BLaER1 (cell line): Measurements from ENCODE around the gene GAS6.

Experiments
- H3K27ac ChIP-seq: shearing (Covaris generic); formaldehyde crosslinking; 2 replicates; pipeline ENCODE4 v1.8.1; 2022
- H3K27me3 ChIP-seq: shearing (Covaris generic); formaldehyde crosslinking; 2 replicates; pipeline ENCODE4 v1.8.1; 2022
- H3K36me3 ChIP-seq: shearing (Covaris generic); formaldehyde crosslinking; 2 replicates; pipeline ENCODE4 v1.8.1; 2022
- H3K4me1 ChIP-seq: shearing (Covaris generic); formaldehyde crosslinking; 2 replicates; pipeline ENCODE4 v1.8.1; 2022
- H3K4me2 ChIP-seq: shearing (Covaris generic); formaldehyde crosslinking; 2 replicates; pipeline ENCODE4 v1.8.1; 2022
- H3K4me3 ChIP-seq: shearing (Covaris generic); formaldehyde crosslinking; 2 replicates; pipeline ENCODE4 v1.8.1; 2022
- H3K9ac ChIP-seq: shearing (Covaris generic); formaldehyde crosslinking; 2 replicates; pipeline ENCODE4 v1.8.1; 2022
- H3K9me3 ChIP-seq: shearing (Covaris generic); formaldehyde crosslinking; 2 replicates; pipeline ENCODE4 v1.8.1; 2022
- H4K20me1 ChIP-seq: shearing (Covaris generic); formaldehyde crosslinking; 2 replicates; pipeline ENCODE4 v1.8.1; 2022
- Cebpa-rat ChIP-seq: shearing (Covaris generic); IDR thresholded peaks from 2 replicates; pipeline ENCODE4 v1.8.1; 2022

The GAS6 gene

GRCh38 chr13:113817860-113818691 lies 45.8 kb downstream of the GAS6 start:
- Histone ChIP-seq H3K9ac (no peak overlapping the region), H3K4me2 (peak overlapping the region; percentile 32; the same call in 1 of the 2 replicates), H3K36me3 (peaks cover 53% of the 10 kb centered on the region), H3K4me1 (peaks cover 47% of the 10 kb centered on the region), H3K9me3 (peaks cover 11% of the 10 kb centered on the region), H3K4me3 (no peak overlapping the region), H4K20me1 (peaks cover 70% of the 10 kb centered on the region), H3K27ac (no peak overlapping the region), H3K27me3 (no peaks in the 10 kb centered on the region)
- no peak for TF ChIP-seq Cebpa-rat

- Histone ChIP-seq H3K9ac (peak overlapping the region; percentile 83; the same call in 1 of the 2 replicates), H3K4me2 (peak overlapping the region; percentile 95), H3K4me3 (peak overlapping the region; percentile 77), H3K27me3 (no peaks in the 10 kb centered on the region), H3K36me3 (peaks cover 45% of the 10 kb centered on the region), H4K20me1 (peaks cover 61% of the 10 kb centered on the region), H3K4me1 (peaks cover 47% of the 10 kb centered on the region), H3K27ac (0 out of 2 replicates have a peak overlapping the region, but pooled peaks have one; percentile 35), H3K9me3 (peaks cover 3% of the 10 kb centered on the region; the same call in 1 of the 2 replicates)
- peak; percentile 60; the same call in 1 of the 2 replicates for TF ChIP-seq Cebpa-rat
Observed at GRCh38 chr13:113816946-113817859, 46.7 kb downstream of the GAS6 start.

- no peak for TF ChIP-seq Cebpa-rat
- no peaks in the 10 kb centered on the region for H3K9me3 ChIP-seq
- H3K36me3 ChIP-seq = peaks cover 36% of the 10 kb centered on the region
- H3K4me1 ChIP-seq = peaks cover 47% of the 10 kb centered on the region
- H4K20me1 ChIP-seq = peaks cover 53% of the 10 kb centered on the region
- H3K4me2 ChIP-seq = peak overlapping the region; percentile 95
- H3K27ac ChIP-seq = peak overlapping the region; percentile 35; the same call in 1 of the 2 replicates
- peak overlapping the region; percentile 83 for H3K9ac ChIP-seq
- no peaks in the 10 kb centered on the region for H3K27me3 ChIP-seq
- peak overlapping the region; percentile 77 for H3K4me3 ChIP-seq
Observed at GRCh38 chr13:113816254-113816929, 47.5 kb downstream of the GAS6 start.

GRCh38 chr13:113815151-113816058 lies 48.5 kb downstream of the GAS6 start:
- Histone ChIP-seq H3K27ac (peak overlapping the region; percentile 77), H3K27me3 (no peaks in the 10 kb centered on the region), H3K4me1 (peaks cover 53% of the 10 kb centered on the region), H3K9ac (peak overlapping the region; percentile 83), H4K20me1 (peaks cover 49% of the 10 kb centered on the region), H3K4me2 (peak overlapping the region; percentile 95), H3K4me3 (peak overlapping the region; percentile 77), H3K9me3 (no peaks in the 10 kb centered on the region), H3K36me3 (peaks cover 27% of the 10 kb centered on the region)
- no peak for TF ChIP-seq Cebpa-rat

GRCh38 chr13:113814435-113814821 lies 49.4 kb downstream of the GAS6 start:
- peaks cover 41% of the 10 kb centered on the region for H4K20me1 ChIP-seq
- no peak overlapping the region for H3K4me2 ChIP-seq
- TF ChIP-seq Cebpa-rat = no peak
- no peak overlapping the region for H3K4me3 ChIP-seq
- peaks cover 17% of the 10 kb centered on the region for H3K36me3 ChIP-seq
- H3K27ac ChIP-seq = no peak overlapping the region
- peaks cover 59% of the 10 kb centered on the region for H3K4me1 ChIP-seq
- H3K9ac ChIP-seq = no peak overlapping the region
- H3K9me3 ChIP-seq = peaks cover 6% of the 10 kb centered on the region
- H3K27me3 ChIP-seq = no peaks in the 10 kb centered on the region

- Histone ChIP-seq H3K4me2 (no peak overlapping the region), H4K20me1 (peaks cover 36% of the 10 kb centered on the region), H3K4me3 (no peak overlapping the region), H3K9ac (no peak overlapping the region), H3K9me3 (peaks cover 9% of the 10 kb centered on the region), H3K36me3 (peaks cover 12% of the 10 kb centered on the region), H3K4me1 (peaks cover 54% of the 10 kb centered on the region), H3K27me3 (no peaks in the 10 kb centered on the region), H3K27ac (no peak overlapping the region)
- no peak for TF ChIP-seq Cebpa-rat
Observed at GRCh38 chr13:113813749-113814434, 50.0 kb downstream of the GAS6 start.

- Histone ChIP-seq H3K27ac (no peak overlapping the region), H3K4me2 (no peak overlapping the region), H3K27me3 (no peaks in the 10 kb centered on the region), H3K9me3 (peaks cover 16% of the 10 kb centered on the region), H4K20me1 (peaks cover 29% of the 10 kb centered on the region), H3K36me3 (peaks cover 5% of the 10 kb centered on the region), H3K9ac (no peak overlapping the region), H3K4me3 (no peak overlapping the region), H3K4me1 (peaks cover 48% of the 10 kb centered on the region)
- TF ChIP-seq Cebpa-rat = no peak
Observed at GRCh38 chr13:113813070-113813748, 50.7 kb downstream of the GAS6 start.
